ENCODE data around the gene ELFN2. TPM values are rescaled to one million over a fixed set of nuclear protein-coding genes. Genes with fewer than 3 reads are reported as not detected.

Gene ELFN2
- polyA plus RNA-seq, 3 donors = 0.01 TPM; not detected in 2

DNA sequence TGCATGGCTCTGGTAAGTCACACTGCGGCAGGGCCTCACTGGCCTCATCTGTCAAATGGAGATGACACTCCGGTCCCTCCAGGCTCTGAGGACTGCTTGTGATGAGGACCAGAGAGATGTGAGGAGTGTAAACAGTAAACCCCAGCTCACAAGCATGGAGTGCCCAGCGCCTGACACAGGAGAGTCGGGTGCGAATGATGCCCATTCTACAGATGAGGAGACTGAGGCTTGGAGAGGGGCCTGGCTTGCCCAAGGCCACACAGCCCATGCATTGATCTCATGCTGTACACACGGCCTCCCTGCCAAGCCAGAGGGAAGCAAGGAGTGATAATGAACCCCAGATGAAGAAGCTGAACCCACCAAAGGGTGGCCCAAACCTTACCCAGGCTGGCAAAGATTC lies 37.2 kb downstream of the ELFN2 start:
- Histone ChIP-seq H3K4me1 (ENCODE audit: control insufficient read depth in 1 of 2, insufficient read depth in 2 of 2, low read length in 2 of 2) (no peaks in the 10 kb centered on the region), H3K27me3 (ENCODE audit: control insufficient read depth in 2 of 2, insufficient read depth in 2 of 2, low read length in 2 of 2) (no peaks in the 10 kb centered on the region), H3K4me2 (replicated peaks; ENCODE audit: extremely low read depth, low read length, poor library complexity, severe bottlenecking) (no peak overlapping the region), H3K9ac (ENCODE audit: insufficient read depth, low read length, poor library complexity, severe bottlenecking) (no peak overlapping the region), H3K36me3 (replicated peaks in 1 of 2; ENCODE audit: control insufficient read depth in 1 of 2, insufficient read depth in 2 of 2, low read length in 2 of 2) (no peaks in the 10 kb centered on the region), H3K9me3 (replicated peaks in 1 of 2; ENCODE audit: control insufficient read depth in 1 of 2, insufficient read depth in 1 of 2, low read length in 2 of 2) (no peaks in the 10 kb centered on the region), H3K79me2 (ENCODE audit: insufficient read depth, low read length) (no peaks in the 10 kb centered on the region), H2AFZ (ENCODE audit: insufficient read depth, low read depth, low read length, poor library complexity, severe bottlenecking) (no peak overlapping the region), H3K27ac (ENCODE audit: low read depth in 1 of 2, low read length in 2 of 2) (no peak overlapping the region), H3K4me3 (replicated peaks in 1 of 3; ENCODE audit: low read depth in 2 of 3, low read length in 3 of 3) (no peak overlapping the region), H4K20me1 (ENCODE audit: insufficient read depth, low read length) (no peaks in the 10 kb centered on the region)
- Mint-ChIP-seq H3K4me3 (no peak overlapping the region), H3K36me3 (no peaks in the 10 kb centered on the region), H3K27me3 (ENCODE audit: low read depth in 3 of 3) (peaks cover 3 to 21% (median 8%) of the 10 kb centered on the region in 3 donors), H3K27ac (no peak overlapping the region), H3K4me1 (peaks cover 3% of the 10 kb centered on the region), H3K9me3 (no peaks in the 10 kb centered on the region)
- TF ChIP-seq, protein P1, sequence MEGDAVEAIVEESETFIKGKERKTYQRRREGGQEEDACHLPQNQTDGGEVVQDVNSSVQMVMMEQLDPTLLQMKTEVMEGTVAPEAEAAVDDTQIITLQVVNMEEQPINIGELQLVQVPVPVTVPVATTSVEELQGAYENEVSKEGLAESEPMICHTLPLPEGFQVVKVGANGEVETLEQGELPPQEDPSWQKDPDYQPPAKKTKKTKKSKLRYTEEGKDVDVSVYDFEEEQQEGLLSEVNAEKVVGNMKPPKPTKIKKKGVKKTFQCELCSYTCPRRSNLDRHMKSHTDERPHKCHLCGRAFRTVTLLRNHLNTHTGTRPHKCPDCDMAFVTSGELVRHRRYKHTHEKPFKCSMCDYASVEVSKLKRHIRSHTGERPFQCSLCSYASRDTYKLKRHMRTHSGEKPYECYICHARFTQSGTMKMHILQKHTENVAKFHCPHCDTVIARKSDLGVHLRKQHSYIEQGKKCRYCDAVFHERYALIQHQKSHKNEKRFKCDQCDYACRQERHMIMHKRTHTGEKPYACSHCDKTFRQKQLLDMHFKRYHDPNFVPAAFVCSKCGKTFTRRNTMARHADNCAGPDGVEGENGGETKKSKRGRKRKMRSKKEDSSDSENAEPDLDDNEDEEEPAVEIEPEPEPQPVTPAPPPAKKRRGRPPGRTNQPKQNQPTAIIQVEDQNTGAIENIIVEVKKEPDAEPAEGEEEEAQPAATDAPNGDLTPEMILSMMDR (IDR thresholded peaks at IDR 0.05) = no peak
- intact Hi-C loops (cut with micrococcal nuclease) = no loop called here
- no peak for DNase-seq
- 83% methylated on average over 2 of the region's 6 CpGs for WGBS (ENCODE audit: insufficient coverage)

DNA sequence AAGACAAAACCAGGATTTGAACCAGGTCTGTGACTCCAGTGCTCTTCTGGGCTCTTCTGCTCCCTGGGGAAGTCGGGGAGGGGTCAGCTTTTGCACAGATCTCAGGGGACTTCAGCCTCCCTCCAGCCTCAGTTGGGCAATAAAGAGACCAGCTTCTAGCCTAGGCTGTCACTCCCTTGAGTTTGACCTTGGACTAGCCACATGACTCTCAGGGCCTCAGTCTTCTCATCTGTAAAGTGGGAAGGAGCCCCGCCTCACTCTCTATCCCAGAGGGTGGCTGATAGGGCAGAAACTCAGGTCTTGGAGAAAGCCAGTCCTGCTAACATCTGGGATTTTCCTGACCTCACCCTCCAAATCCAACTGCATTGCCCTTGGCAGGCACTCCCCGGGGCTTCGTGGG lies 38.7 kb downstream of the ELFN2 start:
- Histone ChIP-seq H3K9ac (ENCODE audit: insufficient read depth, low read length, poor library complexity, severe bottlenecking) (no peak overlapping the region), H3K4me2 (replicated peaks; ENCODE audit: extremely low read depth, low read length, poor library complexity, severe bottlenecking) (no peak overlapping the region), H3K27ac (ENCODE audit: low read depth in 1 of 2, low read length in 2 of 2) (no peak overlapping the region), H3K9me3 (replicated peaks in 1 of 2; ENCODE audit: control insufficient read depth in 1 of 2, insufficient read depth in 1 of 2, low read length in 2 of 2) (no peaks in the 10 kb centered on the region), H3K36me3 (replicated peaks in 1 of 2; ENCODE audit: control insufficient read depth in 1 of 2, insufficient read depth in 2 of 2, low read length in 2 of 2) (no peaks in the 10 kb centered on the region), H4K20me1 (ENCODE audit: insufficient read depth, low read length) (no peaks in the 10 kb centered on the region), H3K79me2 (ENCODE audit: insufficient read depth, low read length) (no peaks in the 10 kb centered on the region), H3K4me1 (ENCODE audit: control insufficient read depth in 1 of 2, insufficient read depth in 2 of 2, low read length in 2 of 2) (no peaks in the 10 kb centered on the region), H2AFZ (ENCODE audit: insufficient read depth, low read depth, low read length, poor library complexity, severe bottlenecking) (no peak overlapping the region), H3K4me3 (replicated peaks in 1 of 3; ENCODE audit: low read depth in 2 of 3, low read length in 3 of 3) (no peak overlapping the region), H3K27me3 (ENCODE audit: control insufficient read depth in 2 of 2, insufficient read depth in 2 of 2, low read length in 2 of 2) (no peaks in the 10 kb centered on the region)
- no peak overlapping the region for H3K4me3 Mint-ChIP-seq
- WGBS (ENCODE audit: insufficient coverage) = 100% methylated on average over 1 of the region's 4 CpGs
- no peak overlapping the region for H3K27ac Mint-ChIP-seq
- H3K36me3 Mint-ChIP-seq = no peaks in the 10 kb centered on the region
- H3K9me3 Mint-ChIP-seq = no peaks in the 10 kb centered on the region
- peaks cover 3 to 20% (median 8%) of the 10 kb centered on the region in 3 donors for H3K27me3 Mint-ChIP-seq (ENCODE audit: low read depth in 3 of 3)
- peaks cover 3% of the 10 kb centered on the region for H3K4me1 Mint-ChIP-seq
- TF ChIP-seq, protein P1 (IDR thresholded peaks at IDR 0.05) = no peak
- no peak for DNase-seq
- intact Hi-C loops (cut with micrococcal nuclease) = loop anchor here in 1 of 2 donors (10.0 kb wide), 1 partner anchor 54 kb away; no protein-coding TSS in a partner anchor
